ENCODE results near the gene SOCS1. TPM values are rescaled to one million over a fixed set of nuclear protein-coding genes. Genes with fewer than 3 reads are reported as not detected.

The SOCS1 gene
- total RNA-seq, 1 donor from 2014 or later, result 1.6 TPM

GRCh38 chr16:11298143-11298900 lies 42.3 kb upstream of the SOCS1 start:
- peaks cover 30% of the 10 kb centered on the region for H3K4me1 Mint-ChIP-seq
- H3K4me3 Mint-ChIP-seq, result peak overlapping the region; percentile 56

GRCh38 chr16:11297492-11298142 lies 41.6 kb upstream of the SOCS1 start:
- Histone ChIP-seq H3K9ac (no peak overlapping the region), H4K20me1 (ENCODE audit: low read depth) (no peaks in the 10 kb centered on the region), H3F3A (ENCODE audit: low read depth) (no peaks in the 10 kb centered on the region), H3K79me2 (ENCODE audit: low read depth) (no peaks in the 10 kb centered on the region), H3K4me2 (peak overlapping the region; percentile 4), H3K4me3 (no peak overlapping the region), H3K36me3 (no peaks in the 10 kb centered on the region), H2AFZ (replicated peaks) (peak overlapping the region; percentile 37), H3K27me3 (no peaks in the 10 kb centered on the region), H3K4me1 (peaks cover 8% of the 10 kb centered on the region), H3K9me3 (ENCODE audit: low read depth) (no peaks in the 10 kb centered on the region), H3K27ac (no peak overlapping the region)
- TF ChIP-seq CTCF (IDR thresholded peaks at IDR 0.05), result no peak
- no peak for TF ChIP-seq EZH2phosphoT487 (IDR thresholded peaks at IDR 0.05)
- no peak for TF ChIP-seq EZH2 (IDR thresholded peaks at IDR 0.05)
- Mint-ChIP-seq H3K36me3 (no peaks in the 10 kb centered on the region), H3K27me3 (ENCODE audit: insufficient read depth, low read depth) (peaks cover 5% of the 10 kb centered on the region), H3K4me1 (peaks cover 30% of the 10 kb centered on the region), H3K9me3 (no peaks in the 10 kb centered on the region), H3K4me3 (no peak overlapping the region), H3K27ac (no peak overlapping the region)
- peak; percentile 53 for DNase-seq (ENCODE audit: low spot score)

More at GRCh38 chr16:11298143-11298900, 42.3 kb upstream of the SOCS1 start:
- Histone ChIP-seq H3K4me1 (peaks cover 8% of the 10 kb centered on the region), H3K4me3 (no peak overlapping the region), H3K27ac (no peak overlapping the region), H3K9me3 (ENCODE audit: low read depth) (no peaks in the 10 kb centered on the region), H3K79me2 (ENCODE audit: low read depth) (no peaks in the 10 kb centered on the region), H4K20me1 (ENCODE audit: low read depth) (no peaks in the 10 kb centered on the region), H2AFZ (replicated peaks) (no peak overlapping the region), H3K27me3 (no peaks in the 10 kb centered on the region), H3K9ac (no peak overlapping the region), H3K4me2 (no peak overlapping the region), H3K36me3 (no peaks in the 10 kb centered on the region), H3F3A (ENCODE audit: low read depth) (no peaks in the 10 kb centered on the region)
- Mint-ChIP-seq H3K9me3 (no peaks in the 10 kb centered on the region), H3K36me3 (no peaks in the 10 kb centered on the region), H3K27me3 (ENCODE audit: insufficient read depth, low read depth) (peaks cover 7% of the 10 kb centered on the region), H3K27ac (no peak overlapping the region)
- no peak for DNase-seq (ENCODE audit: low spot score)
- no peak for TF ChIP-seq EZH2phosphoT487 (IDR thresholded peaks at IDR 0.05)
- TF ChIP-seq EZH2 (IDR thresholded peaks at IDR 0.05), result no peak
- no peak for TF ChIP-seq CTCF (IDR thresholded peaks at IDR 0.05)

- Histone ChIP-seq H3K36me3 (no peaks in the 10 kb centered on the region), H3F3A (ENCODE audit: low read depth) (peaks cover 2% of the 10 kb centered on the region), H3K79me2 (ENCODE audit: low read depth) (no peaks in the 10 kb centered on the region), H3K9ac (no peak overlapping the region), H3K27me3 (no peaks in the 10 kb centered on the region), H3K4me2 (peak overlapping the region; percentile 4), H4K20me1 (ENCODE audit: low read depth) (no peaks in the 10 kb centered on the region), H3K4me1 (peaks cover 8% of the 10 kb centered on the region), H3K4me3 (no peak overlapping the region), H3K27ac (no peak overlapping the region), H2AFZ (replicated peaks) (no peak overlapping the region), H3K9me3 (ENCODE audit: low read depth) (no peaks in the 10 kb centered on the region)
- Mint-ChIP-seq H3K4me1 (peaks cover 34% of the 10 kb centered on the region), H3K27me3 (ENCODE audit: insufficient read depth, low read depth) (peaks cover 5% of the 10 kb centered on the region), H3K9me3 (no peaks in the 10 kb centered on the region), H3K36me3 (no peaks in the 10 kb centered on the region), H3K27ac (no peak overlapping the region), H3K4me3 (no peak overlapping the region)
- TF ChIP-seq CTCF (IDR thresholded peaks at IDR 0.05) (no peak), EZH2 (IDR thresholded peaks at IDR 0.05) (no peak), EZH2phosphoT487 (IDR thresholded peaks at IDR 0.05) (no peak)
- no peak for DNase-seq (ENCODE audit: low spot score)
Observed at GRCh38 chr16:11296706-11297491, 40.9 kb upstream of the SOCS1 start.

All from neural progenitor cell (in vitro differentiated cells).